NT2/D1 (cell line): ENCODE results near the gene PCSK1.

ENCODE experiments used
- SUZ12 ChIP-seq: IDR thresholded peaks from 2 replicates; pipeline ENCODE4 v1.6.1; 2011; ENCODE audit not compliant: insufficient read length, insufficient read depth; ENCODE audit errors: extremely low read depth
- YY1 ChIP-seq: IDR thresholded peaks from 2 replicates; pipeline ENCODE4 v1.6.1; 2011; ENCODE audit not compliant: insufficient read length, insufficient read depth
- ZNF274 ChIP-seq: IDR thresholded peaks from 2 replicates; pipeline ENCODE4 v1.6.1; 2011; ENCODE audit warnings: mild to moderate bottlenecking, low read depth, low read length

GRCh38 chr5:96396878-96397277 lies 36.2 kb downstream of the PCSK1 start:
- no peak for TF ChIP-seq YY1
- TF ChIP-seq ZNF274 = no peak
- no peak for TF ChIP-seq SUZ12
